Measurements from ENCODE around the gene RILPL1.
A peak's percentile ranks its signal among the peaks of the same experiment; 100 is the strongest.
"Not testable (repeated sequence)": the region's sequence is repeated elsewhere in the genome, so short reads cannot be mapped to it uniquely, and the experiment has no call there.

RILPL1 gene

GRCh38 chr12:123494124-123494851, 39.2 kb downstream of the RILPL1 start:
- DNase-seq (ENCODE audit: low read depth): no peak

GRCh38 chr12:123492339-123493039, 41.0 kb downstream of the RILPL1 start:
- not testable (repeated sequence) for DNase-seq (ENCODE audit: low read depth)

GRCh38 chr12:123491481-123491880, 42.0 kb downstream of the RILPL1 start:
- no peak for DNase-seq (ENCODE audit: low read depth)

GRCh38 chr12:123491056-123491455, 42.5 kb downstream of the RILPL1 start:
- no peak for DNase-seq (ENCODE audit: low read depth)

GRCh38 chr12:123490089-123490488, 43.4 kb downstream of the RILPL1 start:
- no peak for DNase-seq (ENCODE audit: low read depth)

GRCh38 chr12:123489580-123489979, 43.9 kb downstream of the RILPL1 start:
- no peak for DNase-seq (ENCODE audit: low read depth)

GRCh38 chr12:123488539-123489230, 44.8 kb downstream of the RILPL1 start:
- DNase-seq (ENCODE audit: low read depth): no peak

- no peak for DNase-seq (ENCODE audit: low read depth)
Observed at GRCh38 chr12:123487428-123487827, 46.1 kb downstream of the RILPL1 start.

GRCh38 chr12:123485756-123486155, 47.8 kb downstream of the RILPL1 start:
- no peak for DNase-seq (ENCODE audit: low read depth)

GRCh38 chr12:123483602-123484248, 49.8 kb downstream of the RILPL1 start:
- no peak for DNase-seq (ENCODE audit: low read depth)

GRCh38 chr12:123482876-123483275, 50.6 kb downstream of the RILPL1 start:
- no peak for DNase-seq (ENCODE audit: low read depth)

GRCh38 chr12:123481251-123481650, 52.3 kb downstream of the RILPL1 start:
- not testable (repeated sequence) for DNase-seq (ENCODE audit: low read depth)

GRCh38 chr12:123479442-123480180, 53.9 kb downstream of the RILPL1 start:
- DNase-seq (ENCODE audit: low read depth): no peak

- DNase-seq (ENCODE audit: low read depth): no peak
Observed at GRCh38 chr12:123478762-123479161, 54.8 kb downstream of the RILPL1 start.

GRCh38 chr12:123478069-123478468, 55.5 kb downstream of the RILPL1 start:
- no peak for DNase-seq (ENCODE audit: low read depth)

- DNase-seq (ENCODE audit: low read depth): no peak
Observed at GRCh38 chr12:123475246-123475703, 58.2 kb downstream of the RILPL1 start.

GRCh38 chr12:123474485-123475245, 58.9 kb downstream of the RILPL1 start:
- DNase-seq (ENCODE audit: low read depth): no peak

- no peak for DNase-seq (ENCODE audit: low read depth)
Observed at GRCh38 chr12:123472438-123472849, 61.1 kb downstream of the RILPL1 start.

- peak; percentile 96 for DNase-seq (ENCODE audit: low read depth)
Observed at GRCh38 chr12:123471374-123472068, 62.0 kb downstream of the RILPL1 start.

- DNase-seq (ENCODE audit: low read depth): no peak
Observed at GRCh38 chr12:123469978-123470377, 63.5 kb downstream of the RILPL1 start.

Data from amniotic epithelial cell (primary cell).